Fibroblast of skin of back (primary cell): ENCODE measurements around the gene SLC1A4.
"Not testable (repeated sequence)": the region's sequence is repeated elsewhere in the genome, so short reads cannot be mapped to it uniquely, and the experiment has no call there.

Source experiments
- DNase-seq: peaks from one replicate; pipeline ENCODE4 v3.0.0-alpha.2; 2013

SLC1A4 gene

GRCh38 chr2:65027616-65028244, 38.5 kb downstream of the SLC1A4 start:
- DNase-seq = peak; percentile 92

GRCh38 chr2:65030476-65031332, 41.5 kb downstream of the SLC1A4 start:
- DNase-seq = no peak

- DNase-seq = no peak
Observed at GRCh38 chr2:65031341-65032018, 42.3 kb downstream of the SLC1A4 start.

- DNase-seq = no peak
Observed at GRCh38 chr2:65032019-65032975, 43.1 kb downstream of the SLC1A4 start.

- DNase-seq = peak; percentile 45
Observed at GRCh38 chr2:65033178-65033577, 44.0 kb downstream of the SLC1A4 start.

GRCh38 chr2:65033667-65034066, 44.5 kb downstream of the SLC1A4 start:
- DNase-seq = not testable (repeated sequence)

GRCh38 chr2:65035351-65035943, 46.2 kb downstream of the SLC1A4 start:
- DNase-seq = no peak

- DNase-seq = no peak
Observed at GRCh38 chr2:65037178-65037577, 48.0 kb downstream of the SLC1A4 start.

- no peak for DNase-seq
Observed at GRCh38 chr2:65039640-65040039, 50.4 kb downstream of the SLC1A4 start.

- DNase-seq = peak; percentile 76
Observed at GRCh38 chr2:65040400-65041261, 51.4 kb downstream of the SLC1A4 start.

GRCh38 chr2:65043001-65043400, 53.8 kb downstream of the SLC1A4 start:
- DNase-seq = no peak

- no peak for DNase-seq
Observed at GRCh38 chr2:65044097-65044735, 55.0 kb downstream of the SLC1A4 start.

GRCh38 chr2:65045651-65046050, 56.5 kb downstream of the SLC1A4 start:
- DNase-seq = peak; percentile 88

- DNase-seq = no peak
Observed at GRCh38 chr2:65046633-65047407, 57.6 kb downstream of the SLC1A4 start.

GRCh38 chr2:65049010-65049639, 59.9 kb downstream of the SLC1A4 start:
- DNase-seq = no peak

GRCh38 chr2:65050931-65051330, 61.7 kb downstream of the SLC1A4 start:
- peak; percentile 73 for DNase-seq

- DNase-seq = no peak
Observed at GRCh38 chr2:65053199-65053598, 64.0 kb downstream of the SLC1A4 start.

- no peak for DNase-seq
Observed at GRCh38 chr2:65054749-65055421, 65.7 kb downstream of the SLC1A4 start.
